Measurements from ENCODE around the gene MFSD8.

DNA sequence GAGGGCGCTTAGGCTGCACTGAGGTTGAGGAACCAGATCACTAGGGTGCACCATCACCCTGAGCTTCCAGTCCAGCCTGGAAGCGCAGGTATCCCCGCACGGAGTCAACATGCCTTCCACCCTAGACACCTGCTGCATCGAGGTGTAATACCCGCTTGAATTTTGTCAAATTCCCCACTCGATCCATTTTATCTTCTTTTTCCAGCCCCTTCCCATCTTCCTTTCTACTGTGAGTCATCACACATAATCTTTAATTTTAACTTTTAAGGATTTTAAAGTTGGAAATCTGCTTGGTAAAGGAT lies 83.5 kb downstream of the MFSD8 start:
- TF ChIP-seq, protein P1, sequence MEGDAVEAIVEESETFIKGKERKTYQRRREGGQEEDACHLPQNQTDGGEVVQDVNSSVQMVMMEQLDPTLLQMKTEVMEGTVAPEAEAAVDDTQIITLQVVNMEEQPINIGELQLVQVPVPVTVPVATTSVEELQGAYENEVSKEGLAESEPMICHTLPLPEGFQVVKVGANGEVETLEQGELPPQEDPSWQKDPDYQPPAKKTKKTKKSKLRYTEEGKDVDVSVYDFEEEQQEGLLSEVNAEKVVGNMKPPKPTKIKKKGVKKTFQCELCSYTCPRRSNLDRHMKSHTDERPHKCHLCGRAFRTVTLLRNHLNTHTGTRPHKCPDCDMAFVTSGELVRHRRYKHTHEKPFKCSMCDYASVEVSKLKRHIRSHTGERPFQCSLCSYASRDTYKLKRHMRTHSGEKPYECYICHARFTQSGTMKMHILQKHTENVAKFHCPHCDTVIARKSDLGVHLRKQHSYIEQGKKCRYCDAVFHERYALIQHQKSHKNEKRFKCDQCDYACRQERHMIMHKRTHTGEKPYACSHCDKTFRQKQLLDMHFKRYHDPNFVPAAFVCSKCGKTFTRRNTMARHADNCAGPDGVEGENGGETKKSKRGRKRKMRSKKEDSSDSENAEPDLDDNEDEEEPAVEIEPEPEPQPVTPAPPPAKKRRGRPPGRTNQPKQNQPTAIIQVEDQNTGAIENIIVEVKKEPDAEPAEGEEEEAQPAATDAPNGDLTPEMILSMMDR (IDR thresholded peaks at IDR 0.05; ENCODE audit: insufficient read depth, low read depth, low read length): no peak
- TF ChIP-seq EZH2 (IDR thresholded peaks at IDR 0.05; ENCODE audit: insufficient read depth, low read length): no peak
